HEK293 (cell line): ENCODE data around the gene ADAR.

Experiments used
- BCL11A ChIP-seq: fragments of 450-650 bp; formaldehyde crosslinking; IDR thresholded peaks from 2 replicates; pipeline ENCODE4 v1.5.1; 2016; ENCODE audit warnings: low read depth, missing biosample characterization, missing genetic modification characterization
- IKZF3 ChIP-seq: fragments of 450-650 bp; IDR thresholded peaks from 2 replicates; pipeline ENCODE4 v1.5.0; 2018; ENCODE audit warnings: missing biosample characterization, mild to moderate bottlenecking, missing genetic modification characterization, moderate library complexity
- ZBTB8A ChIP-seq: fragments of 450-650 bp; formaldehyde crosslinking; IDR thresholded peaks from 2 replicates; pipeline ENCODE4 v1.5.1; 2016; ENCODE audit warnings: missing biosample characterization, missing genetic modification characterization
- ZFP41 ChIP-seq: fragments of 450-650 bp; formaldehyde crosslinking; IDR thresholded peaks from 2 replicates; pipeline ENCODE4 v1.5.1; 2016; ENCODE audit warnings: missing biosample characterization, missing genetic modification characterization, borderline replicate concordance
- ZNF214 ChIP-seq: fragments of 450-650 bp; formaldehyde crosslinking; IDR thresholded peaks from 2 replicates; pipeline ENCODE4 v1.5.1; 2017; ENCODE audit warnings: missing biosample characterization, mild to moderate bottlenecking, missing genetic modification characterization, borderline replicate concordance
- ZNF274 ChIP-seq, 2 experiments: fragments of 200-500 bp in 1 of 2; fragments of 450-650 bp in 1 of 2; sonication (Bioruptor generic) in 1 of 2; formaldehyde crosslinking in 1 of 2; IDR thresholded peaks; 2 replicates each; pipeline versions ENCODE4 v1.5.1 to v1.6.1; 2014 to 2016; ENCODE audit warnings: borderline replicate concordance in 1 of 2, inconsistent platforms in 1 of 2, low read length in 1 of 2, missing biosample characterization in 1 of 2, missing genetic modification characterization in 1 of 2
- ZNF416 ChIP-seq: fragments of 450-650 bp; formaldehyde crosslinking; IDR thresholded peaks from 2 replicates; pipeline ENCODE4 v1.5.1; 2016; ENCODE audit warnings: missing biosample characterization, missing genetic modification characterization
- ZNF549 ChIP-seq: fragments of 450-650 bp; IDR thresholded peaks from 2 replicates; pipeline ENCODE4 v1.5.1; 2018; ENCODE audit warnings: missing biosample characterization, missing genetic modification characterization, mild to moderate bottlenecking, inconsistent platforms, moderate library complexity
- ZNF558 ChIP-seq: fragments of 450-650 bp; formaldehyde crosslinking; IDR thresholded peaks from 2 replicates; pipeline ENCODE4 v1.5.1; 2016; ENCODE audit warnings: missing biosample characterization, missing genetic modification characterization
- ZNF600 ChIP-seq: fragments of 450-650 bp; formaldehyde crosslinking; IDR thresholded peaks from 2 replicates; pipeline ENCODE4 v1.5.1; 2016; ENCODE audit warnings: missing biosample characterization, missing genetic modification characterization
- TF ChIP-seq, protein P1 (sequence below): fragments of 450-650 bp; formaldehyde crosslinking; IDR thresholded peaks from 2 replicates; pipeline ENCODE4 v1.5.1; 2016; ENCODE audit warnings: missing biosample characterization, missing genetic modification characterization

DNA sequence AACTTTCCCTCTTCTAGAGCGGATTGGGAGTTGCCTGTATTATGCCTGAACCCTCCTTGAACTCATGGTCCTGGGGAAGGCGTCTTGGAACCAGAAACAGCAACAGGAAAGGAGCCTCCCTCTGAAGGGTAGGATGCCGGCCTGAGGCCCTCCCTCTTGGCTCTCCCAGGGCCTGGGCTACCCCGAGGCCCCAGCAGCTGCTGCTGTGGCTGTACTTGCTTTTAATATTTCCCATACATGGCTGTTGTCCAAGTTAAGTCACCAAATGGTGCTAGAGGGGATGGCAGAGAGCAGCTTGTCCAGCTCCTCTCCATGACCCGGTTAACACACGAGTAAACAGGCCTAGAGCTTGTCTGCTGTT, 29.9 kb downstream of the ADAR start:
- TF ChIP-seq, protein P1, sequence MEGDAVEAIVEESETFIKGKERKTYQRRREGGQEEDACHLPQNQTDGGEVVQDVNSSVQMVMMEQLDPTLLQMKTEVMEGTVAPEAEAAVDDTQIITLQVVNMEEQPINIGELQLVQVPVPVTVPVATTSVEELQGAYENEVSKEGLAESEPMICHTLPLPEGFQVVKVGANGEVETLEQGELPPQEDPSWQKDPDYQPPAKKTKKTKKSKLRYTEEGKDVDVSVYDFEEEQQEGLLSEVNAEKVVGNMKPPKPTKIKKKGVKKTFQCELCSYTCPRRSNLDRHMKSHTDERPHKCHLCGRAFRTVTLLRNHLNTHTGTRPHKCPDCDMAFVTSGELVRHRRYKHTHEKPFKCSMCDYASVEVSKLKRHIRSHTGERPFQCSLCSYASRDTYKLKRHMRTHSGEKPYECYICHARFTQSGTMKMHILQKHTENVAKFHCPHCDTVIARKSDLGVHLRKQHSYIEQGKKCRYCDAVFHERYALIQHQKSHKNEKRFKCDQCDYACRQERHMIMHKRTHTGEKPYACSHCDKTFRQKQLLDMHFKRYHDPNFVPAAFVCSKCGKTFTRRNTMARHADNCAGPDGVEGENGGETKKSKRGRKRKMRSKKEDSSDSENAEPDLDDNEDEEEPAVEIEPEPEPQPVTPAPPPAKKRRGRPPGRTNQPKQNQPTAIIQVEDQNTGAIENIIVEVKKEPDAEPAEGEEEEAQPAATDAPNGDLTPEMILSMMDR: no peak
- TF ChIP-seq IKZF3 (tag by site-specific recombination) (no peak), ZNF274 (IDR thresholded peaks at IDR 0.05; ENCODE audit: low read length) (no peak), ZNF274 (tag by site-specific recombination; IDR thresholded peaks at IDR 0.05; ENCODE audit: borderline replicate concordance) (no peak), ZBTB8A (tag by site-specific recombination) (no peak), ZNF549 (tag by site-specific recombination) (no peak), ZNF416 (tag by site-specific recombination) (no peak), BCL11A (tag by site-specific recombination) (no peak), ZNF214 (tag by site-specific recombination) (no peak), ZFP41 (no peak), ZNF600 (tag by site-specific recombination) (no peak), ZNF558 (tag by site-specific recombination) (no peak)
